ENCODE data around the gene TMED10. TPM values are rescaled to one million over a fixed set of nuclear protein-coding genes. Genes with fewer than 3 reads are reported as not detected.

Gene TMED10
- total RNA-seq (100 to 1,000 TPM; 246 to 333 (median 297) TPM), polyA plus RNA-seq (141 TPM)
- long read RNA-seq, donor 1, full-length matches to known transcripts = 429 of 478 reads
- long read RNA-seq, donor 1, partial matches to known transcripts = 2 of 478 reads
- long read RNA-seq, donor 1, other reads (novel, unspliced or antisense) = 47 of 478 reads
- long read RNA-seq, donor 2, full-length matches to known transcripts = 158 of 173 reads
- long read RNA-seq, donor 2, partial matches to known transcripts = 1 of 173 reads
- long read RNA-seq, donor 2, other reads (novel, unspliced or antisense) = 14 of 173 reads
- long read RNA-seq, donor 3, full-length matches to known transcripts = 1,051 of 1,215 reads
- long read RNA-seq, donor 3, partial matches to known transcripts = 3 of 1,215 reads
- long read RNA-seq, donor 3, other reads (novel, unspliced or antisense) = 161 of 1,215 reads
- long read RNA-seq, donor 4, full-length matches to known transcripts = 148 of 164 reads
- long read RNA-seq, donor 4, partial matches to known transcripts = 1 of 164 reads
- long read RNA-seq, donor 4, other reads (novel, unspliced or antisense) = 15 of 164 reads

DNA sequence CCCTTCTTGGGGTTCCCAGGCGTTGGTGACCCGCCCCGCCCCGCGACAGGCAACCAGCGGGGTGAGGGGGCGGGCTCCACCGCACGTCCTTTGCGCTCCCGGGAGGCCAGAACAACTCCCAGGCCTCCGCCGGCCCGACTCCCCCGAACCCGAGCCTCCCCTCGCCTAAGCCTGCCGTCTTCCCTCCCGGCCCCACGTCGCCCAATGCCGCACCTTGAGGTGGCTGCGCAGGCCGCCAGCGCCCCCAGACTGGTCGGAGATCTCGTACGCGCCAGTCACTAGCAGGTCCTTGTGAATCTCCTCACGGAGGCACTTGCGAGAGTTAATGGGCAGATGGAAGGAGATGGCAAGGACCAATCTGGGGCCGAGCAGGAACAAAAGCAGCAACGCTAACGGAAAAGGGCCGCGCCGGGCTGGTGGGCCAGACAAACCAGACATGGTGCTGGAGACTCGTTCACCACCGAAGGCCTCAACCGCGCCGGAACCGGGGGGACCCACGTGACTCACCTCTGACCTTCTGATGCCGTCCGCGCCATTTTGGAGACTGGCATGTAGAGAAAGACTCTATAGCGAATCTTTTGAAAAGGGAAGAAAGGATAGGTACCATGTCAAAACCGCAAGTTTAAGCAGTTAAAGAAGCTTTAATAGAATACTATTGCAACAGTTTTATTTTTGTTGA, at the start of gene TMED10:
TSS of gene TMED10 (minus strand) at position 471 of the 679 bp plus-strand sequence. CDS start at position 438, 33 bp downstream.
- intact Hi-C loops (cut with DNase I) = no loop called here
- no peaks in the 10 kb centered on the region for H3K9me3 ChIP-seq (ENCODE audit: control insufficient read depth, low read length)
- peak within 1 kb of the TSS; percentile 92 for H3K27ac ChIP-seq (ENCODE audit: low read length)
- no peaks in the 10 kb centered on the region for H3K27me3 ChIP-seq (ENCODE audit: control insufficient read depth, insufficient read depth)
- peak; percentile 90 to 95 (median 94) for DNase-seq
- H3K4me1 ChIP-seq (ENCODE audit: control insufficient read depth, insufficient read depth, low read length) = no peaks in the 10 kb centered on the region
- under 1% methylated on average over 49 of the region's 49 CpGs for WGBS
- peak within 1 kb of the TSS; percentile 82 for H3K4me3 ChIP-seq (ENCODE audit: low read length)
- peak; percentile 96 for ATAC-seq

DNA sequence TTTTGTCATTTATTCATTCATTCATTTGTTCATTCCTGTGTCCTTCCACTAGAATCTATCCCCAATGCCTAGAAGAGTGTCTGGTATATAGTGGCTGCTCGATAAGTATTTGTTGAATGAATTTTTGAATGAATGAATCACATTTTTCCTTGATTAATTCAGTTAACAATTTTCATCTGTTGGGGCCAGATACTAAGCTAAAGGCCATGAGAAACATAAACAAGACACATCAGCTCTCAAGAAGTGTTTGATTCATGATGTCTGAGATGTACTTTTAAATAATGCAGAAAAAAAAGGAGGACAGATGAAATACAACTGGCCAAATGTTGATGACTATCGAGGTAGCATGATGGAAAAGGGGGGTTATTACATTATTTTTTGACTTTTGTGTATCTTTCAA, 48.1 kb upstream of the TMED10 start:
- Histone ChIP-seq H3K4me3 (ENCODE audit: low read length) (no peak overlapping the region), H3K27ac (ENCODE audit: low read length) (no peak overlapping the region), H3K9me3 (ENCODE audit: control insufficient read depth, low read length) (no peaks in the 10 kb centered on the region), H3K4me1 (ENCODE audit: control insufficient read depth, insufficient read depth, low read length) (no peaks in the 10 kb centered on the region), H3K27me3 (ENCODE audit: control insufficient read depth, insufficient read depth) (no peaks in the 10 kb centered on the region)
- WGBS = 90% methylated on average over 2 of the region's 2 CpGs
- intact Hi-C loops (cut with DNase I) = no loop called here
- ATAC-seq (no peak), DNase-seq (no peak)

DNA sequence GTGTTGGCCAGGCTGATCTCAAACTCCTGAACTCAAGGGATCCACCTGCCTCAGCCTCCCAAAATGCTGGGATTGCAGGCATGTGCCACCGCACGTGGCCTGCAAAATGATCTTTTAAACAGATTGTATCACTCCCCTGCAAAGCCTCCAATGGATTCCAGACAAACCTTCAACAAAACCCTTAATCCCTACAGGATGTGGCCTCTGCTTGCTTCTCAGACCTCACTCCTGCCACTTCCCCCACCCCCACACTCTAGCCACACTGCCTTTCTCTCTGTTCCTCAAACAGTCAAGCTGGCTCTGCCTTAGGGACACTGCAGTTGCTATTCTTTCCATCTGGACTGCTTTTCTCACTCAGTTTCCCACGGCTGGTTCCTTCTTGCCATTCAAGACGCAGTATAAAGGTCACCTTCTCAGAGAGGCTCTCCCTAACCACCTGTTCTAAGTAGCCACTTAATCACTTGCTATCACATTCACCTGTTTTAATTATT, 47.3 kb upstream of the TMED10 start:
- H3K27ac ChIP-seq (ENCODE audit: low read length) = no peak overlapping the region
- DNase-seq (peak in 1 of 3 donors; percentile 52), ATAC-seq (no peak)

DNA sequence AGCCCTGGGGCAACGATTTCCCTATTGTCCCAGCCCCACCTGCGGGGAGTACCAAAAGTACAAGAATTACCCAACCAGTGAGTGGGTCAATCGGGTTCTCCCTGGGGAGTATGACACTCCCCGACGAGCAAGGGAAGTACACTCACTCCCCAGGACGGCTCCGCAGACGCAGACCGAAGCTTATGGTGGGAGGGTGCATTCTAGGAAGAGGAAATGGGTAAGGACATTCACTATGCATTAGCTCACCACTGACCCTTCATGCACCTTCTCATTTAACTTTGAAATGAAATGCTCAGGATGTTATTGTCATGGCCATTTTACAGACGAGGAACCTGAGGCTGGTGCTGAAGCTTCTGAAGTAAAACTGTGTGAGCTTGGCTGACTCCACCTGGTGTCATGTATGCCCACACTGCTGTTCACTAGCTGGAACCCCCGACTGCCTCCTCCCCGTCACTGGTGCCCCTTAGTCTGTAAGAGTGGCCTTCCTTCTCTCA, 45.8 kb upstream of the TMED10 start:
- intact Hi-C loops (cut with DNase I) = no loop called here
- Histone ChIP-seq H3K4me3 (ENCODE audit: low read length) (no peak overlapping the region), H3K27me3 (ENCODE audit: control insufficient read depth, insufficient read depth) (no peaks in the 10 kb centered on the region), H3K27ac (ENCODE audit: low read length) (no peak overlapping the region), H3K9me3 (ENCODE audit: control insufficient read depth, low read length) (no peaks in the 10 kb centered on the region), H3K4me1 (ENCODE audit: control insufficient read depth, insufficient read depth, low read length) (no peaks in the 10 kb centered on the region)
- whole genome bisulfite sequencing = 45% methylated on average over 12 of the region's 12 CpGs
- DNase-seq = peak in 2 of 3 donors; percentile 58 to 59
- ATAC-seq = peak; percentile 73 to 87

More for the DNA sequence above, 47.3 kb upstream of the TMED10 start:
- 67% methylated on average over 4 of the region's 4 CpGs for WGBS
- Histone ChIP-seq H3K27me3 (ENCODE audit: control insufficient read depth, insufficient read depth) (no peaks in the 10 kb centered on the region), H3K4me1 (ENCODE audit: control insufficient read depth, insufficient read depth, low read length) (no peaks in the 10 kb centered on the region), H3K9me3 (ENCODE audit: control insufficient read depth, low read length) (no peaks in the 10 kb centered on the region), H3K4me3 (ENCODE audit: low read length) (no peak overlapping the region)
- intact Hi-C loops (cut with DNase I) = no loop called here

DNA sequence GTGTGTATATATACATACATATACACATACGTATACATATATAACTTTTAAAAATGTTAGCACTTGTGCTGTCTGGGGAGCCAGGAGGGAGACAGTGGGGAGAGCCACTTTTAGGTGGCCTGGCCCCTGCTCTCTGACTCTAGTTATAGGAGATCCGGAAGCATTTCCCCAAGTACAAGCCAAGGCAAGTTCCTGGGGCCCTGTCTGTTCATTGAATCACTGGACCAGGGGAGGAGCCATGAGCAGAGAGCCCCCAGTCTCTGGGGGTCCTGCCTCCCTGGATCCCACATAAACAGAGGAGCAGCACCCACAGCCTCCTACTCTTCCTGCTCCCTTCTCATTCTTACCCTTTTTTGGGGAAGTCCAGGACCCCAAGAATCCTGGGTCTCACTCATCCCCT, 45.4 kb upstream of the TMED10 start:
- intact Hi-C loops (cut with DNase I) = no loop called here
- Histone ChIP-seq H3K27ac (ENCODE audit: low read length) (no peak overlapping the region), H3K4me3 (ENCODE audit: low read length) (no peak overlapping the region), H3K9me3 (ENCODE audit: control insufficient read depth, low read length) (no peaks in the 10 kb centered on the region), H3K4me1 (ENCODE audit: control insufficient read depth, insufficient read depth, low read length) (no peaks in the 10 kb centered on the region), H3K27me3 (ENCODE audit: control insufficient read depth, insufficient read depth) (no peaks in the 10 kb centered on the region)
- WGBS = 77% methylated on average over 2 of the region's 2 CpGs
- ATAC-seq (no peak), DNase-seq (no peak)

DNA sequence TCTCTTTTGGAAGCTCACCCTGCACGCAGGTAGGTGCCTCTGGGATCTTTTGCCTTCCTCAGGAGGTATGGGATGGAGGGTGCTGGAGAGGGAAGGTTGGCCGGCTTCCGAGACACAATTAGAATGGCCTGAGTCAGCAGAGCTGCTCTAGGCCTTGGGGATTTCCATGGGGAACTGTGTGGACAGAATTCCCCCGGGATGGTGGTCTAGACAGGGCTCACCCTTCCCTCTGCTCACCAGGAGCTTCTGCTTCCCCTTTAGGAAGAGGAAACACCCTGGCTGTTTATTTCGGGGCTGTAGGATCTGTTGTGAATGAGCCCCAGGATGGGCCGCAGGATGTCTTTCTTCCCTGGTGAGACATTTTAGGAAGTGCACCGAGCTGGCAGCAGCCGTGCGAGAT, 43.7 kb upstream of the TMED10 start:
- Histone ChIP-seq H3K4me3 (ENCODE audit: low read length) (no peak overlapping the region), H3K27ac (ENCODE audit: low read length) (no peak overlapping the region), H3K9me3 (ENCODE audit: control insufficient read depth, low read length) (no peaks in the 10 kb centered on the region), H3K27me3 (ENCODE audit: control insufficient read depth, insufficient read depth) (no peaks in the 10 kb centered on the region), H3K4me1 (ENCODE audit: control insufficient read depth, insufficient read depth, low read length) (no peaks in the 10 kb centered on the region)
- DNase-seq (no peak), ATAC-seq (no peak)
- 72% methylated on average over 9 of the region's 9 CpGs for WGBS
- intact Hi-C loops (cut with DNase I) = no loop called here

DNA sequence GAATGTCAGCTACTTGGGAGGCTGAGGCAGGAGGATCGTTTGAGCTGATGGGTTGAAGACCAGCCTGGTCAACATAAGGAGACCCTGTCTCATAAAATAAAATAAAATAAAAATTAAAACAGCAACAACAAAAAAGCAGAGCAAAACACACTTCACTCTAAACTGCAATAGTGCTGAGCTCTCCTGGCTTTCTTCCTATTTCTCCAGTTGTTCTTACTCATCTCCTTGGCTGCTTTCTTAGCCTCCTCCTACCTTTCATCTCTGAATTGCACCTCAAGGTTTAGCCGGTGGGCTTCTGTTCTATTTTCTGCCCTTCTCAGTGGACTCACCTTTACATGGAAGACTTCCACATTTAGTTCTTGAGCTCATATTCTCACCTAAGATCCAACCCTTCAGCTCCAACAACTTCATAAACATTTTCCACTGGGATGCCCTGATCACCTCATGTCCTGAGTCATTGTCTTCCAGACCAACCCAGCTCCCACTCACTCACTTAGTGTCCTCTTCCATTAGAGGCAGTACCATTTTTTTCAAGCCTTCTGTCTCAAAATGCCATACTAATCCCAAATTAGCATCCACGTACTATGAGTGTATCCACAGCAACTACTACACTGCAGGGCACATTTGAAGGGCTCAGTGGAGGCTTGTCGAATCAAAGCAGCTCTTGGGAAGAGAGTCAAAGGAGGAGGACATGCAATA, 41.2 kb upstream of the TMED10 start:
- no peak for ATAC-seq
- Histone ChIP-seq H3K9me3 (ENCODE audit: control insufficient read depth, low read length) (no peaks in the 10 kb centered on the region), H3K4me1 (ENCODE audit: control insufficient read depth, insufficient read depth, low read length) (no peaks in the 10 kb centered on the region), H3K4me3 (ENCODE audit: low read length) (no peak overlapping the region), H3K27ac (ENCODE audit: low read length) (no peak overlapping the region), H3K27me3 (ENCODE audit: control insufficient read depth, insufficient read depth) (no peaks in the 10 kb centered on the region)
- 76% methylated on average over 4 of the region's 4 CpGs for WGBS
- intact Hi-C loops (cut with DNase I) = no loop called here
- no peak for DNase-seq

DNA sequence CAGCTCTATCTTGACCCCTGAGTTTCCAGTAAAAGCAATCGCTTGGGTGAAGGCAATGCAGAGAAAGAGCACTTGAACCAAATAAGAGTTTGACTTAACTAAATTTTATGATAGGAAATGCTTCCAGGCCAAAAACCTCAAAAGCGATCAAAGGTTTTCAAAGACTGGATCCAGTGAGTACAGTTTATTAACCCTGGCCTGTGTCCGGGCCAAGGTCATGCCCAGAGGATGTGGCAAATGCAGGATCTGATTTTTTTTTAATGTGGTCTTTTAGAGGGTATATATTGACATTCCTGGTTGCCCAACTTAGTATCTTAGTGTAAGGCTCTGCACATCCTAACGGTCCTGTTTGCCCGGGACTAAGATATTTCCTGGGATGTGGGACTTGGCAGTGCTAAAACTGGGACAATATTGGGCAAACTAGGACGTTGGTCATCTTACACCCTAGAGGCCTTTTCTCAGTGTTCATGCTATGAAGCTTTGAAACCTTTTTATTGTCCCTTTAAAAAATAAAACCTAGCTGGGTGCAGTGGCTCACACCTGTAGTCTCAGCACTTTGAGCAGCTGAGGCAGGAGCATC, 40.1 kb upstream of the TMED10 start:
- Histone ChIP-seq H3K27ac (ENCODE audit: low read length) (no peak overlapping the region), H3K27me3 (ENCODE audit: control insufficient read depth, insufficient read depth) (no peaks in the 10 kb centered on the region), H3K9me3 (ENCODE audit: control insufficient read depth, low read length) (no peaks in the 10 kb centered on the region), H3K4me1 (ENCODE audit: control insufficient read depth, insufficient read depth, low read length) (no peaks in the 10 kb centered on the region), H3K4me3 (ENCODE audit: low read length) (no peak overlapping the region)
- DNase-seq = no peak
- WGBS = 88% methylated on average over 6 of the region's 6 CpGs
- no peak for ATAC-seq
- intact Hi-C loops (cut with DNase I) = no loop called here

DNA sequence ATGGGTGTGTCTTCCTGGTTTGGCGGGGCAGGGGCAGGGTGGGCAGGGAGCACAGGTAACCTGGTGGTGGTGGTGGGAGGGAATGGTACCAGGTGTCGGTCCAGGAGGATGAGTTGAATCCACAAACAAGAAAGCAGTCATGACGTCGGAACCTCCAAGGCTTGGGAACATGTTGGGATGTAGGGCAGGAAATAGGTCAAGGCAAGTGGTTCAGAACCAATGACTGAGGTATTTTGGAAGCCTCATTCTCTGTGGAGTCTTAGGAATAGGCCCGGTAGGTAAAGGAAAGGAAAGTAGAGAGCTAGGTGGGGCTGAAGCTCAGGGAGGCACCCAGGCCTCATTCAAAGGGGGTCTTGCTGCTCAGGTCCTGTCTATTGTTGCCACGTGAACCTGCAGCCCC, 39.1 kb upstream of the TMED10 start:
- WGBS = 91% methylated on average over 6 of the region's 6 CpGs
- no peak overlapping the region for H3K4me3 ChIP-seq (ENCODE audit: low read length)
- H3K9me3 ChIP-seq (ENCODE audit: control insufficient read depth, low read length) = no peaks in the 10 kb centered on the region
- H3K27ac ChIP-seq (ENCODE audit: low read length) = no peak overlapping the region
- no peaks in the 10 kb centered on the region for H3K4me1 ChIP-seq (ENCODE audit: control insufficient read depth, insufficient read depth, low read length)
- ATAC-seq (no peak), DNase-seq (no peak)
- intact Hi-C loops (cut with DNase I) = no loop called here
- no peaks in the 10 kb centered on the region for H3K27me3 ChIP-seq (ENCODE audit: control insufficient read depth, insufficient read depth)

DNA sequence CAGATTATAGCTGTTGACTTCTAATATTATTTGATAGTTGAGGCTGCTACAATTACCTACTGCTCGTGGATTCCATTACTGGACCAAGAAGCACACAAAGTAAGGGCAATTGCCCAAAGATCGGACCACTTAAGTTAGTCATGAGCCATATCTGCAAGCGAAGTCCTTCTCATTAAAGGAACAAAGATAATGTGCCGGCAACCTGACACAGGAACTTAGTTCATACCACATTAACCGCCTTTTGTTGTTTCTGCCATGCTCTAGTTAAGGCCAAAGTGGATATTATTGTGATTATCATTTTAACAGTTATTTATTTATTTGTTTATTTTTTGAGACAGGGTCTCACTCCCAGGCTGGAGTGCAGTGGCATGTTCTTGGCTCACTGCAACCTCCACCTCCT, 38.1 kb upstream of the TMED10 start:
- Histone ChIP-seq H3K27me3 (ENCODE audit: control insufficient read depth, insufficient read depth) (no peaks in the 10 kb centered on the region), H3K4me1 (ENCODE audit: control insufficient read depth, insufficient read depth, low read length) (no peaks in the 10 kb centered on the region), H3K4me3 (ENCODE audit: low read length) (no peak overlapping the region), H3K27ac (ENCODE audit: low read length) (no peak overlapping the region), H3K9me3 (ENCODE audit: control insufficient read depth, low read length) (no peaks in the 10 kb centered on the region)
- intact Hi-C loops (cut with DNase I) = no loop called here
- no peak for ATAC-seq
- 92% methylated on average over 5 of the region's 5 CpGs for WGBS
- DNase-seq = no peak

All from right cardiac atrium (tissue), 5 donors.